RPMI8226 (cell line): ENCODE results near the gene TUT4.

Source experiments
- DNase-seq: peaks from one replicate; pipeline ENCODE4 v3.0.0-alpha.2; 2015

TUT4 gene

GRCh38 chr1:52531249-52531872, 21.5 kb downstream of the TUT4 start:
- no peak for DNase-seq

GRCh38 chr1:52530563-52531144, 22.2 kb downstream of the TUT4 start:
- DNase-seq = no peak

- DNase-seq = no peak
Measured at GRCh38 chr1:52523376-52523775, 29.5 kb downstream of the TUT4 start.

- DNase-seq = no peak
Measured at GRCh38 chr1:52520148-52520547, 32.7 kb downstream of the TUT4 start.

- DNase-seq = no peak
Measured at GRCh38 chr1:52518962-52519361, 33.9 kb downstream of the TUT4 start.

GRCh38 chr1:52511851-52512615, 40.9 kb downstream of the TUT4 start:
- DNase-seq = no peak

GRCh38 chr1:52511439-52511838, 41.5 kb downstream of the TUT4 start:
- no peak for DNase-seq

GRCh38 chr1:52506920-52507546, 45.9 kb downstream of the TUT4 start:
- no peak for DNase-seq

GRCh38 chr1:52506349-52506748, 46.5 kb downstream of the TUT4 start:
- no peak for DNase-seq

GRCh38 chr1:52504720-52505119, 48.2 kb downstream of the TUT4 start:
- DNase-seq = no peak

- DNase-seq = no peak
Measured at GRCh38 chr1:52503706-52504105, 49.2 kb downstream of the TUT4 start.

GRCh38 chr1:52502789-52503188, 50.1 kb downstream of the TUT4 start:
- DNase-seq = no peak

GRCh38 chr1:52487632-52488031, 65.3 kb downstream of the TUT4 start:
- DNase-seq = no peak

- DNase-seq = no peak
Measured at GRCh38 chr1:52482326-52483004, 70.4 kb downstream of the TUT4 start.

- DNase-seq = no peak
Measured at GRCh38 chr1:52479076-52479475, 73.8 kb downstream of the TUT4 start.

GRCh38 chr1:52477876-52478275, 75.0 kb downstream of the TUT4 start:
- no peak for DNase-seq

- DNase-seq = no peak
Measured at GRCh38 chr1:52476943-52477342, 75.9 kb downstream of the TUT4 start.

GRCh38 chr1:52474807-52475206, 78.1 kb downstream of the TUT4 start:
- DNase-seq = no peak

GRCh38 chr1:52473039-52473438, 79.9 kb downstream of the TUT4 start:
- no peak for DNase-seq

- DNase-seq = no peak
Measured at GRCh38 chr1:52472384-52472783, 80.5 kb downstream of the TUT4 start.

GRCh38 chr1:52469108-52469507, 83.8 kb downstream of the TUT4 start:
- DNase-seq = no peak

- no peak for DNase-seq
Measured at GRCh38 chr1:52463891-52464290, 89.0 kb downstream of the TUT4 start.

- no peak for DNase-seq
Measured at GRCh38 chr1:52461821-52462220, 91.1 kb downstream of the TUT4 start.
